Vagina (tissue), 2 donors: ENCODE measurements around the gene ELAPOR2.

Experiments used
- POLR2AphosphoS5 ChIP-seq, 2 donors: sonication (generic); formaldehyde crosslinking; IDR thresholded peaks; one replicate each; pipeline ENCODE4 v1.9.0; 2017; ENCODE audit warnings: antibody characterized with exemption in 2 of 2, mild to moderate bottlenecking in 2 of 2, low read depth in 1 of 2; ENCODE audit not compliant: insufficient read depth in 1 of 2
- TF ChIP-seq, protein P1 (sequence below), 3 experiments: fragments of 450-650 bp in 2 of 3; fragments of 200-600 bp in 1 of 3; sonication (generic) in 1 of 3; IDR thresholded peaks; one replicate each; pipeline ENCODE4 v1.5.1; 2017 to 2019; ENCODE audit warnings: antibody characterized with exemption in 3 of 3, mild to moderate bottlenecking in 2 of 3, moderate library complexity in 2 of 3

- TF ChIP-seq, protein P1, sequence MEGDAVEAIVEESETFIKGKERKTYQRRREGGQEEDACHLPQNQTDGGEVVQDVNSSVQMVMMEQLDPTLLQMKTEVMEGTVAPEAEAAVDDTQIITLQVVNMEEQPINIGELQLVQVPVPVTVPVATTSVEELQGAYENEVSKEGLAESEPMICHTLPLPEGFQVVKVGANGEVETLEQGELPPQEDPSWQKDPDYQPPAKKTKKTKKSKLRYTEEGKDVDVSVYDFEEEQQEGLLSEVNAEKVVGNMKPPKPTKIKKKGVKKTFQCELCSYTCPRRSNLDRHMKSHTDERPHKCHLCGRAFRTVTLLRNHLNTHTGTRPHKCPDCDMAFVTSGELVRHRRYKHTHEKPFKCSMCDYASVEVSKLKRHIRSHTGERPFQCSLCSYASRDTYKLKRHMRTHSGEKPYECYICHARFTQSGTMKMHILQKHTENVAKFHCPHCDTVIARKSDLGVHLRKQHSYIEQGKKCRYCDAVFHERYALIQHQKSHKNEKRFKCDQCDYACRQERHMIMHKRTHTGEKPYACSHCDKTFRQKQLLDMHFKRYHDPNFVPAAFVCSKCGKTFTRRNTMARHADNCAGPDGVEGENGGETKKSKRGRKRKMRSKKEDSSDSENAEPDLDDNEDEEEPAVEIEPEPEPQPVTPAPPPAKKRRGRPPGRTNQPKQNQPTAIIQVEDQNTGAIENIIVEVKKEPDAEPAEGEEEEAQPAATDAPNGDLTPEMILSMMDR (IDR thresholded peaks at IDR 0.05): no peak
- no peak for TF ChIP-seq POLR2AphosphoS5 (IDR thresholded peaks at IDR 0.05; ENCODE audit: insufficient read depth in 1 of 2, low read depth in 1 of 2)
Measured at GRCh38 chr7:87029078-87029477, 30.4 kb downstream of the ELAPOR2 start.
